GM10248 (cell line): ENCODE measurements around the gene CDC42BPG.

Experiments
- CTCF ChIA-PET: fragments of 300-600 bp; sonication (Branson Sonifier 250); formaldehyde crosslinking; extraction: SDS; loops from one replicate; lab custom pipeline; 2021; ENCODE audit warnings: antibody characterized with exemption; lab: Yijun Ruan, JAX
- POLR2A ChIA-PET: fragments of 350-650 bp; sonication (Branson Sonifier 250); formaldehyde crosslinking; extraction: SDS; loops from one replicate; lab custom pipeline; 2020; ENCODE audit warnings: antibody characterized with exemption; lab: Yijun Ruan, JAX
- DNase-seq: peaks from one replicate; pipeline ENCODE4 v3.0.0; 2012; ENCODE audit errors: extremely low spot score
- CTCF ChIP-seq: IDR thresholded peaks from 2 replicates; pipeline ENCODE4 v1.5.1; 2012; ENCODE audit warnings: mild to moderate bottlenecking, low read depth; ENCODE audit errors: extremely low read depth, missing control alignments, control extremely low read depth

CDC42BPG gene

GRCh38 chr11:64788321-64789215 is 55.9 kb downstream of the CDC42BPG start:
- POLR2A ChIA-PET, result interaction anchor here (0.5 kb wide), 1 partner anchor 521 kb away, joined by 5 read pairs; no protein-coding TSS in a partner anchor
- TF ChIP-seq CTCF, result no peak
- DNase-seq, result no peak
- CTCF ChIA-PET, result interaction anchor here (0.6 to 5.5 kb wide), 6 partner anchors 11 to 102 kb away, joined by 3 to 49 read pairs (median 4); partner anchors contain the start of genes MAP4K2 and SF1

GRCh38 chr11:64787526-64788320 is 56.7 kb downstream of the CDC42BPG start:
- peak; percentile 74 for TF ChIP-seq CTCF
- POLR2A ChIA-PET, result interaction anchor here (0.5 kb wide), 1 partner anchor 521 kb away, joined by 5 read pairs; no protein-coding TSS in a partner anchor
- CTCF ChIA-PET, result interaction anchor here (0.6 to 5.5 kb wide), 6 partner anchors 10 to 103 kb away, joined by 3 to 49 read pairs (median 4); partner anchors contain the start of genes MAP4K2 and SF1
- peak; percentile 76 for DNase-seq

GRCh38 chr11:64786308-64786707 is 58.1 kb downstream of the CDC42BPG start:
- no peak for TF ChIP-seq CTCF
- ChIA-PET POLR2A (interaction anchor here (0.6 kb wide), 1 partner anchor 76 kb away, joined by 3 read pairs; no protein-coding TSS in a partner anchor), CTCF (interaction anchor here (1.6 to 5.5 kb wide), 4 partner anchors 8 to 325 kb away, joined by 6 to 49 read pairs (median 14); partner anchors contain the start of genes MAP4K2 and TM7SF2)

GRCh38 chr11:64784813-64785581 is 59.5 kb downstream of the CDC42BPG start:
- no peak for TF ChIP-seq CTCF
- CTCF ChIA-PET, result interaction anchor here (0.7 to 5.5 kb wide), 7 partner anchors 9 to 326 kb away, joined by 3 to 49 read pairs (median 6); partner anchors contain the start of genes MAP4K2 and TM7SF2
- DNase-seq, result no peak
- POLR2A ChIA-PET, result interaction anchor here (0.7 kb wide), 1 partner anchor 16 kb away, joined by 6 read pairs; no protein-coding TSS in a partner anchor

More at GRCh38 chr11:64786308-64786707, 58.1 kb downstream of the CDC42BPG start:
- no peak for DNase-seq

GRCh38 chr11:64778473-64779298 is 65.8 kb downstream of the CDC42BPG start, which contains the start of gene SF1:
TSS of gene SF1 (minus strand) at chr11:64778542. CDS start at chr11:64778392, 150 bp downstream.
- no peak for TF ChIP-seq CTCF
- DNase-seq, result peak; percentile 97
- ChIA-PET POLR2A (interaction anchor here (0.6 to 1.1 kb wide), 10 partner anchors 8 to 722 kb away, joined by 3 to 9 read pairs (median 3); partner anchors contain the start of genes EHD1, MALAT1, PYGM and ZNHIT2), CTCF (interaction anchor here (0.6 to 3.6 kb wide), 7 partner anchors 10 to 130 kb away, joined by 3 to 13 read pairs (median 3); partner anchors contain the start of gene PYGM)
